ENCODE data around the gene AKAP11.
A peak's percentile ranks its signal among the peaks of the same experiment; 100 is the strongest.

AKAP11 gene

DNA sequence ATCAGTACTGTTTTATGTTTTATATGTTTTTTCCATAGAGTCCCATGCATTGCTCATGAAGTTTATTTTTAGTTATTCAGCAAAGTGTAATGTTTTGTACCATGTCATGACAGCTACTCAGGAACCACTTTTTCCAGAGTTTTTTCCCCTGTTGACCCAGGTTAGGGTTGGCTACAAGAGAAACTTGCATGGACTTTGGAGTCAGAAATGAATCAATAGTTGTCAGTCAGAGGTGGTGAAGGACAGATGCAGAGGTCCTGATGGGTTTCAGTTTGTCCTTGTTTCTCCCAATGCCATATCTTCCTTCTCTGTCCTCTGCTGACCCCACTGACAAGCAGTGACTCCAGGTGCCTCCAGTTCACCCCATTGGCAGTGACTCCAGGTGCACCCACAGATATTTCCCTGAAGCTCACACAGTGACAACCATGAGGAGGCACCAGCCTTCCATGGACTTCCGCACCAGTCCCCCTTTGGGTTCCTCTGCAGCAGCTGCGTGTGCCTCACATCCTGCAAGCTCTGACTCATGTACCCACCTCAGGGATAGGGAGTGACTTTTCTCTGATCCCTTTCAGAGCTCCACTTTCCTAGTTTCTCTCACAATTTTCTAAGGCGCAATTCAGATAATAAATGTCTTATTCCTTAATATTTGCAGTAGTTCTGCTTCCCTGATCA is 92.1 kb downstream of the AKAP11 start:
- H3K27me3 ChIP-seq (replicated peaks; ENCODE audit: control insufficient read depth, insufficient read depth, low read length), result no peaks in the 10 kb centered on the region
- DNase-seq (ENCODE audit: extremely low read depth, insufficient read length), result no peak
- H3K36me3 ChIP-seq (ENCODE audit: control insufficient read depth, insufficient read depth, low read length), result no peaks in the 10 kb centered on the region
- TF ChIP-seq CTCF (IDR thresholded peaks at IDR 0.05; ENCODE audit: insufficient read depth, low read length, poor library complexity, severe bottlenecking), result no peak
- no peak overlapping the region for H3K4me3 ChIP-seq (replicated peaks; ENCODE audit: low read depth, low read length)

- H3K36me3 ChIP-seq (ENCODE audit: control insufficient read depth, insufficient read depth, low read length), result no peaks in the 10 kb centered on the region
- no peaks in the 10 kb centered on the region for H3K27me3 ChIP-seq (replicated peaks; ENCODE audit: control insufficient read depth, insufficient read depth, low read length)
- no peak overlapping the region for H3K4me3 ChIP-seq (replicated peaks; ENCODE audit: low read depth, low read length)
- TF ChIP-seq CTCF (IDR thresholded peaks at IDR 0.05; ENCODE audit: insufficient read depth, low read length, poor library complexity, severe bottlenecking), result no peak
- DNase-seq (ENCODE audit: extremely low read depth, insufficient read length), result no peak
These were observed 92.7 kb downstream of the AKAP11 start for GRCh38 chr13:42364613-42365000.

DNA sequence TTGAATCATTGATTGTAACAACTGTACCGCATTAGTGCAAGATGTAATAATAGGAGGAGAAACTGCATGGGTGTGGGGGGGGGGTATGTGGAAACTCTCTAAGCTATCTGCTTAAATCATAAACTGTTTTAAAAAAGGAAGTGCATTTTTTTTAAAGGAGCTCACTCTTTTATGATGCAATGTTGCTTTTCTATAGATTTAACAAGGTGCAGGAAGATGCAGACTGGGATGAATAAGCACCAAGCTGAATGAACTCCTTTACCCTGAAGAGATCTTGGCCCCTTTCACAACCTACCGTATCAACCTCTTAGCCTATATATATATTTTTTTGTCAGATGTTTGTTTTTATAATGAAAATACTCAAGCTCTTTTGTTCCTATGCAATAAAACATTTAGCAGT is 95.9 kb downstream of the AKAP11 start:
- DNase-seq (ENCODE audit: extremely low read depth, insufficient read length), result no peak
- H3K36me3 ChIP-seq (ENCODE audit: control insufficient read depth, insufficient read depth, low read length), result no peaks in the 10 kb centered on the region
- no peak overlapping the region for H3K4me3 ChIP-seq (replicated peaks; ENCODE audit: low read depth, low read length)
- H3K27me3 ChIP-seq (replicated peaks; ENCODE audit: control insufficient read depth, insufficient read depth, low read length), result no peaks in the 10 kb centered on the region
- no peak for TF ChIP-seq CTCF (IDR thresholded peaks at IDR 0.05; ENCODE audit: insufficient read depth, low read length, poor library complexity, severe bottlenecking)

DNA sequence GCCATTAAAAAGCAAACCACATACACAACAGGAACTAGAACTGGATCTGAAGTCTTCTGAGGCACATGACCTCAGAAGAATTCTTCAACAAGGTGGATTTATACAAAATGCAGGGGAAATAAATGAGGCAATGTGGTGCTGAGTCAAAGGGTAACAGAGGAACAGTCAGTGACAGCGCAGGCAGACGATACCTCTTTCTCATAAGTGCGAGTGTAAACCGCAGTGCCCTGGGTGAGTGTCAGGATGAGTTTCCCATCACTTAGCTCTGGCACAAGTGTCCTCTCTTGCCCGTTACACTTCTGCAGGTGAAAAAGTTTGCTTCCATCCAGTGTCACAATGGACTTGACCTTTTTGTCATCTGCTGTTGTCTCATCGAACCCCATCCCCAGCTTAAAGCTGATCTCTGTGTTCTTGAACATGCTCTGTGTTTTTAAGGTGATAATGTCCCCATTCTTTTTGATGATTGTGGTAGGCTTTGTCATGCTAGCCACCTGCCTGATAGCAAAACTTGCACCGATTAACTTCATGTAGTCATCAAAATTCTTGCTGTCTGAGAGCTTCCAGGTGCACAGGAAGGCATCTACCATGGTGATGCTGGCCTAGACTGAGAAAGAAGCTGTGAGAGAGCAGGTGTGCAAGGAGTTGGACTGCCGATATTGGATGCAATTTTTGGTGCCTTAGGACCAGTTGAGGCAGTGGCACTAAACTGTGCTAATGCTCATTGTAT is 97.3 kb downstream of the AKAP11 start:
- no peaks in the 10 kb centered on the region for H3K27me3 ChIP-seq (replicated peaks; ENCODE audit: control insufficient read depth, insufficient read depth, low read length)
- no peak for TF ChIP-seq CTCF (IDR thresholded peaks at IDR 0.05; ENCODE audit: insufficient read depth, low read length, poor library complexity, severe bottlenecking)
- DNase-seq (ENCODE audit: extremely low read depth, insufficient read length), result peak; percentile 42
- no peak overlapping the region for H3K4me3 ChIP-seq (replicated peaks; ENCODE audit: low read depth, low read length)
- H3K36me3 ChIP-seq (ENCODE audit: control insufficient read depth, insufficient read depth, low read length), result no peaks in the 10 kb centered on the region

- Histone ChIP-seq H3K27me3 (replicated peaks; ENCODE audit: control insufficient read depth, insufficient read depth, low read length) (no peaks in the 10 kb centered on the region), H3K36me3 (ENCODE audit: control insufficient read depth, insufficient read depth, low read length) (no peaks in the 10 kb centered on the region), H3K4me3 (replicated peaks; ENCODE audit: low read depth, low read length) (no peak overlapping the region)
- TF ChIP-seq CTCF (IDR thresholded peaks at IDR 0.05; ENCODE audit: insufficient read depth, low read length, poor library complexity, severe bottlenecking), result no peak
- no peak for DNase-seq (ENCODE audit: extremely low read depth, insufficient read length)
These were observed 98.3 kb downstream of the AKAP11 start for GRCh38 chr13:42370229-42370628.

Measured in GM06990 (cell line).